Activated T-helper 1 cell treated with anti-CD3 and anti-CD28 coated beads, Interleukin-12 subunit alpha, Interleukin-12 subunit beta, Interleukin-2, Interleukin-4 antibody, amounts not matched to agents 30 ng/mL and 10 ng/mL and 1 ng/mL, durations not matched to agents 14 hours and 24 hours and 36 hours (primary cell): ENCODE data around the gene TADA3. TPM values are rescaled to one million over a fixed set of nuclear protein-coding genes. Genes with fewer than 3 reads are reported as not detected.
"Not testable (repeated sequence)": the region's sequence is repeated elsewhere in the genome, so short reads cannot be mapped to it uniquely, and the experiment has no call there.

Experiments used
- DNase-seq: peaks from one replicate; pipeline ENCODE4 v3.0.0; 2021; ENCODE audit warnings: low spot score
- H3K27ac Mint-ChIP-seq: one replicate; pipeline ENCODE4 v1.8.0; 2021; ENCODE audit warnings: mild to moderate bottlenecking, mixed read lengths
- H3K27me3 Mint-ChIP-seq: one replicate; pipeline ENCODE4 v1.8.0; 2022; ENCODE audit warnings: mild to moderate bottlenecking, moderate library complexity, mixed read lengths; ENCODE audit not compliant: insufficient read depth
- H3K36me3 Mint-ChIP-seq: one replicate; pipeline ENCODE4 v1.8.0; 2021; ENCODE audit warnings: low read depth, mixed read lengths
- H3K4me1 Mint-ChIP-seq: one replicate; pipeline ENCODE4 v1.8.0; 2021; ENCODE audit warnings: low read depth, mixed read lengths
- H3K4me3 Mint-ChIP-seq: one replicate; pipeline ENCODE4 v1.8.0; 2021; ENCODE audit warnings: mild to moderate bottlenecking, moderate library complexity, mixed read lengths
- H3K9me3 Mint-ChIP-seq: one replicate; pipeline ENCODE4 v1.8.0; 2021; ENCODE audit warnings: mixed read lengths
- intact Hi-C: fragments of 100-400 bp; cut with micrococcal nuclease; formaldehyde crosslinking; loops from one replicate; pipeline ENCODE4 v1.15.1; 2024
- total RNA-seq: library from RNA; stranded (reverse); gene quantifications from 2 replicates; pipeline ENCODE4 v1.2.3, GENCODE V29; 2022

The TADA3 gene
- total RNA-seq, 1 donor from 2014 or later: 63.4 TPM

DNA sequence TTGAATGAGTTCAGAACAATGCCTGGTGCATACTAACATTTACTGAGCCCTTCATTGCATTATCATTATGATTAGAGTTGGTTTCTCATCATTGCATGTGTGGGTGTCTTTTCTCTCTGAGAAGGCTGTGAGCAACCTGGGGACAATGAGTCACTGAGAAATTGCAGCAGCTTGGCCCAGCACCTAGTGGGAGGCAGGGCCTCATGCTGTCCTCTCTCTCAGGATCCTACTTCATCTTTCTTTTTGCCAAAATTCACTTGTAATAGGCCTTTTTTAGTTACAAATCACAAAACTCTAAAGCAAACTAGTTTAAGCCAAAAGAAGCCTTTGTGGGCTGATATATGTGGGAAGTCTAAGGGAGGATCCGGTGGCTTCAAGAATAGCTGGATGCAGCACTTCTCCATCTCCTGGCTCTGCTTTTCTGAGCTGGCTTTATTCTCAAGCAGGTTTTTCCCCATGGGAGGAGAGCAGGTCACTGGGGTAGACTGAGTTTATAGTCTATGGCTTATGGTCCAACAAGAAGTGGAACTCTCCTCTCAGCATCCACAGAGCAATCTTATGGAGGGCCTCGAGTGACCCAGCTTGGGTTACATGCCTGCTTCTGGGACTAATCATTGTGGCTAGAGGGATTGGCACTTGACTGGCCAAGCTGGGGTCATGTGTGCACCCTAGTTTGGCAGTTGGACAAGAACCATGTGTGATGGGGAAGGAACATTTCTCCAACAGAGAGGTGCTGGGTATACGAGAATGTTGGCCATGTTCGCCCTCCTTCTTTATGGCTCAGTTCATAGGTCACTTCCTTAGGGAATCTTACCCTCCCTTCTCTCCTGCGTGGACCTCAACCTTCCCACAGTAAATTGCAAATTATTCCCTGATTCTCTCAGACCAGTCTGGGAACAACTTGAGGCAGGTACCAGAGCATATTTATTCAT, 13.9 kb downstream of the TADA3 start:
- Mint-ChIP-seq H3K4me3 (peak overlapping the region; percentile 53), H3K27me3 (no peaks in the 10 kb centered on the region), H3K4me1 (peaks cover 55% of the 10 kb centered on the region), H3K36me3 (peaks cover 28% of the 10 kb centered on the region), H3K9me3 (peaks cover 3% of the 10 kb centered on the region), H3K27ac (peak overlapping the region; percentile 90)
- peak; percentile 16 for DNase-seq
- intact Hi-C loops: loop anchor here (1.0 to 2.0 kb wide), 6 partner anchors 9 to 66 kb away; partner anchors contain the start of genes BRPF1, CAMK1, RPUSD3 and TADA3

DNA sequence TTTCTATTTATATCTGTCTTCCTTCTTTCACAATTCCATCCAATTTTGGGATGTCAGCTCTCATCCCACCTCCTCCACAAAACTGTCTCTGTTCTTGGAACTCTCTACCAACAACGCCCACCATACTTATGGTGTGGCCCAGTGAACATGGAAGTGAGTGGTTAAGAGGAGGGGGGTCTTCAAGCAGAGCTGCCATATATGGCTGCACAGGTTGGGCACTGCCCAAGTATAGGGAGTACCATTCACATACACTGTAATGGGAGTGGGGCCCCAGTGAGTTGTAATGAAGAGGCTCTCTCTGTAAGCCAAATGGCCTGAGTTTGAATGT, 14.6 kb downstream of the TADA3 start:
- Mint-ChIP-seq H3K4me1 (peaks cover 55% of the 10 kb centered on the region), H3K36me3 (peaks cover 24% of the 10 kb centered on the region), H3K27ac (peak overlapping the region; percentile 90), H3K4me3 (peak overlapping the region; percentile 53), H3K27me3 (no peaks in the 10 kb centered on the region), H3K9me3 (peaks cover 3% of the 10 kb centered on the region)
- intact Hi-C loops: loop anchor here (1.0 to 2.0 kb wide), 6 partner anchors 8 to 67 kb away; partner anchors contain the start of genes BRPF1, CAMK1, RPUSD3 and TADA3
- DNase-seq: no peak

DNA sequence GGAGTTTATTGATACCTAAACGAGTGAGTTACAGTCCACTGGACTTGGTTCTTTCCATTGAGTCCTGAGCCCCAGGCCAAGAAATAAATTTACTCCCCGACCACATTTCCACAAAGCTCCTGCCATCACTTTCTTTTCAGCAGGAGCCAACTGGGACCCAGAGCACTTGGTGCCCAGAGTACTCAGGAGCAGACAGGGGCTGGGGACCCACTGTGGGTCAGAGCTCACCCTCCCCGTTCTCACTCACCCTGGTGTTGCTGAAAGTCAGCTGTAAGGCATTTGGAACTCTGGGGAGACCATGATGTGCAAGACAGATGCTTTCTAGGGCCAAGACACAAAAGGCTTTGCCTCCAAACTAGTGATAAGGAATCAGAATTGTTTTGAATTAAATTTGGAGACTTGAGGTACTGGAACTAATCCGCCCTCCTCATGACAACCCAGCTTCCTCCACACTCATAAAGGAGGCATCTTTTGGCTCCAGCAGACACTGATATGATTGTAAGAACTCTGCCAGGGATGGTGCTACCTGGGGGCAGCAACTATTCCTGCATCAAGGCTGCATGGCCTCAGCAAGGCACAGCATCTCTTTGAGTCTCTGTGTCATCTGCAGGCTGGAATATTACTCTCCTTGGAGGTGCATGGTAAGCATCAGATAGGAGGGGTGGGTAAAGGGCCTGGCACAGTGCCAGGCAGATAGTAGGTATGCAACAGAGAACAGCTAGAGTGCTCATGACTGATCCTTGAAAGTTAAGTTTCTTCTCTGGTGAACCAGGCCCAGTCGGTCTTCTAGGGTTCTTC, 15.2 kb downstream of the TADA3 start:
- intact Hi-C loops: no loop called here
- Mint-ChIP-seq H3K4me1 (peaks cover 55% of the 10 kb centered on the region), H3K36me3 (peaks cover 23% of the 10 kb centered on the region), H3K9me3 (peaks cover 3% of the 10 kb centered on the region), H3K4me3 (peak overlapping the region; percentile 53), H3K27me3 (no peaks in the 10 kb centered on the region), H3K27ac (peak overlapping the region; percentile 90)
- DNase-seq: no peak

DNA sequence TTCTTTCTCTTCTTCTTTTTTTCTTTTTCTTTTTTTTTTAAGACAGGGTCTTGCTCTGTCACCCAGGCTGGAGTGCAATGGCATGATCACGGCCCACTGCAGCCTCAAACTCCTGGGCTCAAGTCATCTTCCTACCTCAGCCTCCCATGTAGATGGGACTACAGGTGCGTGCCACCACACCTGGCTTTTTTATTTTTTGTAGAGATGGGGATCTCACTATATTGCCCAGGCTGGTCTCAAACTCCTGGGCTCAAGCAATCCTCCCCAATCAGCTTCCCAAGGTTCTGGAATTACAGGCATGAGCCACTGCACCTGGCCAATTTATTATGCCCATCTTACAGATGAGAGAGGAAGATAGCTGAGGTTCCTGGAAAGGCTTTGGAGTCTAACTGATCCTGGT, 21.3 kb downstream of the TADA3 start:
- H3K9me3 Mint-ChIP-seq, H3K27me3 Mint-ChIP-seq, H3K36me3 Mint-ChIP-seq, DNase-seq, intact Hi-C loops: not testable (repeated sequence)
- Mint-ChIP-seq H3K4me3 (peak overlapping the region; percentile 78), H3K27ac (peak overlapping the region; percentile 45), H3K4me1 (peaks cover 33% of the 10 kb centered on the region)

DNA sequence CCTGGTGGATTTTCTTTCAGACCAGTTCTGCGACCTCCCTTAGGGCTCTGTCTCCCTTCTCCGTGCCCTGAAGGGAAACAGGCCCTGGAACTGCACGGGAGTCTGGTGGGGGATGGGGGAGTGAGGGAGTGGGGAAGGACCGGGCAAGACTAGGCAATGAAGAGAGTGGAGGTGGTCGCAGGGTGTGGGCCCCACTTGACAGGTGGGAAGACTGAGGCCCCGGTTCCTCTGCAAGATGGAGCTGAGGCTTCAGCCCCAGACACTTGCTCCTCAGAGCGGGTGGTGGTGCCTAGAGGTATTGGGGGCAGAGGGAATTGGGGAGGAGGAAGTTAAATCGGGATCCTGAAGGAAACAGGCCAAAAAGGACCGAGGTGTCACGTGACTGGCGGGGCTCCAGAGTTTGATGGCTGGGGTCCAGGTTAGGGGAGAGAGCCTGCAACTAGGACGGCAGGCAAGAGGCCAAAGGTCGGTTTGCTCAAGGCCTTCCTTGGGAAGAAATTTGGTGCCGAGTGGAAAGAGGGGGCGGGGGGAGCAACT, 21.9 kb downstream of the TADA3 start:
- intact Hi-C loops: no loop called here
- DNase-seq: no peak
- Mint-ChIP-seq H3K4me1 (peaks cover 32% of the 10 kb centered on the region), H3K36me3 (peaks cover 11% of the 10 kb centered on the region), H3K9me3 (no peaks in the 10 kb centered on the region), H3K4me3 (peak overlapping the region; percentile 78), H3K27me3 (peaks cover 2% of the 10 kb centered on the region), H3K27ac (peak overlapping the region; percentile 71)

DNA sequence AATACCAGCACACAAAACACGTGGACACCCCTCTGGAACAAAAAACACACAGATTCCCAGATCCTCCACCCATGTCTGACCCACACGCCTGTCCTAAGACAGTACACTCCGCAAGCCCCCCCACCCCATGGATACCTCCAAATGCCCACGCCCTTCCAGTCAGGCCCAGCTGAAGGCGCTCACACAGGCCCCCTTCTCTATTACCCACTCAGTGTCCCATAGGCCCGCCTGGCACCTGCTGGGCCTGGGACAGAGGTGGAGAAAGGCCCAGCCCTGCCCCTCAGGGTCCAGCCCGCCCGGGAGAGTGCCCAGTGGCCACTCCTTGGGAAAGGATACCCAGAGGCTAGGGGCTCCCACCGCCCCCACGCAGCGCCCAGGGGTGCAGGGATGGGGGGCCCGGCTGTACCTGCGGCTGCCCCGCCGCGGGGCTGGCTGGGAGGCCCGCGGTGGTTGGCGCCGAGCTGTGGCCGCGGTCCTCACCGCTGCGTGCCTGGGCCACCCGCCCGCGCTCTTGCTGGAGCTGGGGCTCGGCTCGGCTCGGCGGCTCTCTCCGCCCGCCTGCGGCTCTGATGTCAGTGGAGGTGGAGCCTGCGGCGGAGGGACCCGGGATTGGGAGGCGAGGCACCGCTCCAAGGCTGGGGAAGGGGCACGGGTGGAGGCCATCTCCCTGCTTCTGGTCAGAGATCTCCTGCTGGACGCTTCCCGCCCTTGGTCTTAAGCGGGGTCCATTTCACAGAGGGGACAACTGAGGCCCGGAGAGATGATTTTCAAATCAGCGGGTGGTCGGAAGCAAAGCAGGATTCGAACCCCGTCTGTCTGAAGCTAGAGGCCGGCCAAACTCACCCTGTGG, 22.6 kb downstream of the TADA3 start, which contains the start of gene CAMK1:
TSS of gene CAMK1 (minus strand) at position 522 of the 850 bp plus-strand sequence. CDS start 2,198 bp downstream, outside the sequence.
- Mint-ChIP-seq H3K9me3 (no peaks in the 10 kb centered on the region), H3K36me3 (peaks cover 12% of the 10 kb centered on the region), H3K4me3 (peak within 1 kb of the TSS; percentile 80), H3K27ac (peak within 1 kb of the TSS; percentile 71), H3K4me1 (peaks cover 30% of the 10 kb centered on the region), H3K27me3 (peaks cover 2% of the 10 kb centered on the region)
- peak; percentile 67 for DNase-seq
- intact Hi-C loops: loop anchor here (1.0 to 2.0 kb wide), 3 partner anchors 9 to 19 kb away; no protein-coding TSS in a partner anchor

DNA sequence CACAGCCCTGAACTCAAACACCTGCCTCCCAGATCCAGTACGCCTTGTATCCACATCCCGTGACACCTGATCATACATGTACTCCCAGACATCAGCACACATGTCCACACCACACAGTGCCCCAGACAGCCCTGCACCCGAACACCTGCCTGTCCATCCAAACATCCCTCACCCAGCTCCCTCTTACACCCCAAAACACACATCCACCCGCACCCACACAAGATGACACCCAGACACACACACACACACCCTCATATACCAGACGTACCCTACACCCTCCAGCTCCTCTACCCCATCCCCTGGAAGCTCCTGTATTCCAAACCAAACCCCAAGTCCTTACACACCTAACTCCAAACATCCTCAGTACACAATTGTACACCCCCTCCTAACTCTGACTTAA, 23.3 kb downstream of the TADA3 start:
- Mint-ChIP-seq H3K4me3 (peak overlapping the region; percentile 80), H3K4me1 (peaks cover 30% of the 10 kb centered on the region), H3K9me3 (no peaks in the 10 kb centered on the region), H3K27me3 (peaks cover 2% of the 10 kb centered on the region), H3K27ac (peak overlapping the region; percentile 57), H3K36me3 (peaks cover 13% of the 10 kb centered on the region)
- DNase-seq: no peak
- intact Hi-C loops: loop anchor here (1.0 to 2.0 kb wide), 3 partner anchors 9 to 19 kb away; no protein-coding TSS in a partner anchor

DNA sequence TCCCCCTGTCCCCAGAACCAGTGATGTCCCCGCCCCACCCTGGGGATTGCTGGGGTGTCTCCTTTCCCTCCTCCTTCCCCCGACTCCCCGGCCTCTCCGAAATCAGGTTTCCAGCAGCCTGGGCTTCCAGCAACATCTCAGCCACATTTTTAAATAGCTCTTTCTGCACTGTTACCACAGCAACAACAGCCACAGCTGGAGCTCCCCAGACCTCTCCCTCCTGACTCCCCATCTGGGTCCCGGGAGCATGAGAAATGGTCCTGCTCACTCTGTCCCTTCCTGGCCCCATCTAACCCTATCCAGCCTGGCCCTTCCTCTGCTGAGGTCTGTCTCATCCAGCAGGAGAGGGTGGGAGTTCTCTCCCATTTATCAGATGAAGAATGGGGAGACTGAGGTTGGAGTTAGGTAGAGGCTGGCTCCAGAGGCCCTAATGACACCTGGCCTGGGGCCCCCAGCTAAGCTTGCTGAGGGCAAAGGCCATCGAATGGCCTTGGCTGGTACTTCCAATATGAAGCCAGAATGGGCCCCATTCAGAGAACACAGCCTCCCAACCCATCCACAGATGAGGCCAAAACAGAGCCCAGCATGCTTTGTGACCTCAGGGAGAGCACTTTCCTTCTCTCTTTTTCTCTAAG, 24.0 kb downstream of the TADA3 start:
- peak overlapping the region; percentile 80 for H3K4me3 Mint-ChIP-seq
- H3K9me3 Mint-ChIP-seq: no peaks in the 10 kb centered on the region
- H3K36me3 Mint-ChIP-seq: peaks cover 15% of the 10 kb centered on the region
- peaks cover 2% of the 10 kb centered on the region for H3K27me3 Mint-ChIP-seq
- H3K27ac Mint-ChIP-seq: no peak overlapping the region
- H3K4me1 Mint-ChIP-seq: peaks cover 30% of the 10 kb centered on the region
- DNase-seq: no peak
- intact Hi-C loops: loop anchor here (2.0 kb wide), 1 partner anchor 19 kb away; no protein-coding TSS in a partner anchor

DNA sequence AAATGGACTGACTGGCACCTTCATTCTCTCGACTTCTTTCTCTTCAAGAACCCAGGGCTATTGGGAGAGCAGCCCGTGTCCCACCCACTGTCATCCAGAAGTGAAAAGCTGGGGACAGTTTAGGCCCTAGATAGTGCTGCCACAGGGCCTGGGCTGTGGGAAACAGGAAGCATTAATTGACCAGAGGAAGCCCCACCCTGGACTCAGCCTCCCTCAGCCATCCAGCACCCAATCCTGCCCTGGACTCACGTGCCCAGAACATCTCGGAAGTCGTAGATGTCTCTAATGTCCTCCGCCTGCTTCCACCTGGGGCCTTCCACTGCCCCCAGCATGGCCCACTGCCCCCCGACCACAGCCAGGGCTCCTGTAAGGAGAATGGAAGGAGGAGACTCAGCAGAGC, 24.9 kb downstream of the TADA3 start:
- Mint-ChIP-seq H3K27ac (no peak overlapping the region), H3K4me3 (peak overlapping the region; percentile 29), H3K36me3 (peaks cover 13% of the 10 kb centered on the region), H3K4me1 (peaks cover 30% of the 10 kb centered on the region), H3K27me3 (peaks cover 2% of the 10 kb centered on the region), H3K9me3 (no peaks in the 10 kb centered on the region)
- no peak for DNase-seq
- intact Hi-C loops: no loop called here

DNA sequence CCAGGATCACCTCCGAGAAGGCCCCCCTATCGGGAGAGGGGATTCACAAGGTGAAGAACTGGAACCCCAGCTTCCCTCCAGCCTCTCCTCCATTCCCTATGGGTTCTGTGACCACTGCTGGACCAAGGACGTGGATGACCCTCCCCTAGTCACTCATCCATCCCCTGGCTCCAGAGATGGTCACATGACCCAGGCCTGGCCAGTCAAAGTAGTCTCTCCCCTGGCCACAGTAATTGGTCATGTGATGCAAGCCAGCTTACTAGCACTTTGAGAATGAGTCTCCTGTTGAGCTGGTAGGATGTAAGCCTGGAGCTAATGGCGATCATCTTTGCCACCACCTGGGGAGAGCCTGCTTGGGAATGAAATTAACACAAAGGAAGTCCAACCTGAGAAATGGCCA, 26.4 kb downstream of the TADA3 start:
- H3K9me3 Mint-ChIP-seq: no peaks in the 10 kb centered on the region
- no peak for DNase-seq
- H3K27me3 Mint-ChIP-seq: peaks cover under 1% of the 10 kb centered on the region
- H3K4me3 Mint-ChIP-seq: no peak overlapping the region
- peaks cover 30% of the 10 kb centered on the region for H3K4me1 Mint-ChIP-seq
- intact Hi-C loops: no loop called here
- no peak overlapping the region for H3K27ac Mint-ChIP-seq
- H3K36me3 Mint-ChIP-seq: peaks cover 25% of the 10 kb centered on the region

DNA sequence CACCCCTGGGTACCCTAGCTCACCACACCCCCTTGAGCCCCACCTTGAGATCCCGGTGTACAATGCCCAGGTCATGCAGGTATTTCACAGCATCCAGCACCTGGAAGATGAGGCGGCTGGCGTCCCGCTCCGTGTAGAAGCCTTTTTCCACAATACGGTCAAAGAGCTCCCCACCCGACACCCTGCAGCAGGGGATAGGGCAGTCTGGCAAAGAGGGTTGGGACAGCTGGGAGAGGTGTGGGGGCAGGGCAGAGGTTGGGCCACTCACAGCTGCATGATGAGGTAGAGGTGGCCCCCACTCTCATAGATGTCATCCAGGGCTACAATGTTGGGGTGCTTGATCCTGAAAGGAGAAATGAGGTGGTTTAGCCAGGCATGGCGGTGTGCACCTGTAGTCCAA, 29.4 kb downstream of the TADA3 start:
- DNase-seq: no peak
- intact Hi-C loops: no loop called here
- Mint-ChIP-seq H3K4me3 (no peak overlapping the region), H3K9me3 (no peaks in the 10 kb centered on the region), H3K36me3 (peaks cover 42% of the 10 kb centered on the region), H3K27me3 (no peaks in the 10 kb centered on the region), H3K27ac (no peak overlapping the region), H3K4me1 (peaks cover 10% of the 10 kb centered on the region)
